ENCODE data around the gene MX2.

DNA sequence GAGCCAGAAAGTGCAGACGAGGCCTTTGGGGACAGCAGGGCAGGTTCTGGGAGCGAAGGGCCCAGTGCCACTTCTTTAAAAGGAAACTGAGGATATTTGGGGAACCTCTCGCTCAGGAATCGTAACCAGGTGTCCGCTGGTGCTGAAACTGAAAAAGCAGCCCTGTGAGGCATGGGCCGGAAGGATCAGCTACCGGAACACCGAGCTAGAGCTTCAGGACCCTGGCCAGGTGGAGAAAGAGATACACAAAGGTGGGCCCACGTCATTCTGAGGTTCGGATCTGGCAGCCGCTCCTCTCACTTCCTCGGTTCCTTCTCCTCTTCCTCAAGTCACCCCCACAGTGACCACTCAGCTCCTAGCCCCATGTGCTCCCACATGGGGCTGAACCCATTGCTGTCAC is 18.1 kb downstream of the MX2 start:
- TF ChIP-seq CTCF (conservative IDR thresholded peaks at IDR 0.05; ENCODE audit: low read length) (no peak), EZH2phosphoT487 (IDR thresholded peaks at IDR 0.05; ENCODE audit: borderline replicate concordance, low read depth, low read length) (no peak)
